Lung (tissue), 16 donors: Measurements from ENCODE around the gene IDE. TPM values are rescaled to one million over a fixed set of nuclear protein-coding genes. Genes with fewer than 3 reads are reported as not detected.

Source experiments
- ATAC-seq: fragments of 200-7000 bp; cut with Tn5 transposase; one replicate; pipeline ENCODE4 v1.9.1; 2020; ENCODE audit warnings: moderate number of reproducible peaks; ENCODE audit not compliant: insufficient read depth, low FRiP score
- DNase-seq, 3 donors: peaks; one replicate each; pipeline ENCODE4 v3.0.0-alpha.2; 2013 to 2017
- H3K27ac ChIP-seq, 2 donors: one replicate each; pipeline ENCODE4 v1.5.1; 2013; ENCODE audit warnings: mild to moderate bottlenecking in 2 of 2, moderate library complexity in 2 of 2, control low read depth in 1 of 2, inconsistent platforms in 1 of 2, low read depth in 1 of 2, low read length in 1 of 2
- H3K27me3 ChIP-seq, 3 donors: one replicate each; pipeline ENCODE4 v1.5.1; 2013; ENCODE audit warnings: low read length in 2 of 3; ENCODE audit not compliant: control insufficient read depth in 3 of 3, insufficient read depth in 3 of 3
- H3K36me3 ChIP-seq, 4 donors: one replicate each; pipeline ENCODE4 v1.5.1; 2013; ENCODE audit warnings: low read length in 4 of 4, mild to moderate bottlenecking in 1 of 4, moderate library complexity in 1 of 4; ENCODE audit not compliant: control insufficient read depth in 4 of 4, insufficient read depth in 4 of 4
- H3K4me1 ChIP-seq, 5 donors: one replicate each; pipeline ENCODE4 v1.5.1; 2013; ENCODE audit warnings: low read length in 5 of 5, mild to moderate bottlenecking in 2 of 5, moderate library complexity in 1 of 5; ENCODE audit not compliant: control insufficient read depth in 5 of 5, insufficient read depth in 5 of 5
- H3K4me3 ChIP-seq: one replicate; pipeline ENCODE4 v1.5.1; 2013; ENCODE audit warnings: mild to moderate bottlenecking, control low read depth, moderate library complexity
- H3K9ac ChIP-seq, 2 donors: one replicate each; pipeline ENCODE4 v1.5.1; 2013; ENCODE audit warnings: low read length in 2 of 2, control low read depth in 1 of 2; ENCODE audit not compliant: insufficient read depth in 1 of 2
- H3K9me3 ChIP-seq, 4 donors: one replicate each; pipeline ENCODE4 v1.5.1; 2013; ENCODE audit warnings: low read length in 3 of 4, mild to moderate bottlenecking in 1 of 4, moderate library complexity in 1 of 4; ENCODE audit not compliant: control insufficient read depth in 4 of 4, insufficient read depth in 3 of 4
- CTCF ChIP-seq: IDR thresholded peaks from 2 replicates; pipeline ENCODE4 v1.5.1; 2012; ENCODE audit warnings: mild to moderate bottlenecking; ENCODE audit errors: control extremely low read depth, extremely low read depth
- WGBS, 2 donors: extraction: QIAGEN DNeasy Blood & Tissue Kit; methylation state at CpG; one replicate each; pipeline ENCODE4 v1.1.7; 2013; 5-methylcytosine and 5-hydroxymethylcytosine counted together
- long read RNA-seq, 5 donors: transcript quantifications; one replicate each; lab custom pipeline, GENCODE V29; 2026
- polyA plus RNA-seq, 2 donors: library from polyadenylated mRNA; stranded (reverse); fragments of 200-250 nt; gene quantifications; one replicate each; pipeline ENCODE4 v1.2.1, GENCODE V29; 2013
- total RNA-seq, 2 donors: library from RNA; depleted of rRNA in 1 of 2; stranded (reverse); fragments of >200 nt in 1 of 2; gene quantifications; one replicate each; pipeline ENCODE4 v1.2.1, GENCODE V29; 2014 to 2021
- donor health status: control.
- donor health status: control.
- donor health status: Bipolar disorder and iron deficiency.
- donor health status: healthy.
- donor health status: DM: yes; HTN: yes; CAD: no.

IDE gene
- 10 to 100 TPM; 31.6 to 39.2 TPM for total RNA-seq
- polyA plus RNA-seq: 10 to 100 TPM in 1 of 2 donors, 1 to 10 TPM in 1; 9.1 to 10.4 TPM
- long read RNA-seq, donor 1: 0 reads
- long read RNA-seq, donor 2: 0 reads
- long read RNA-seq, donor 3: 0 reads
- long read RNA-seq, donor 4, full-length matches to known transcripts: 1 of 1 reads
- long read RNA-seq, donor 4, partial matches to known transcripts: 0 of 1 reads
- long read RNA-seq, donor 4, other reads (novel, unspliced or antisense): 0 of 1 reads
- long read RNA-seq, donor 5, full-length matches to known transcripts: 1 of 1 reads
- long read RNA-seq, donor 5, partial matches to known transcripts: 0 of 1 reads
- long read RNA-seq, donor 5, other reads (novel, unspliced or antisense): 0 of 1 reads

- 0 to 1% methylated on average over 80 of the region's 80 CpGs for WGBS, 2 donors
- DNase-seq (peak; percentile 86 to 90 (median 90)), ATAC-seq (peak; percentile 89)
- H3K36me3 ChIP-seq: peaks cover 0 to 3% (median 0%) of the 10 kb centered on the region in 4 donors
- H3K9me3 ChIP-seq: no peaks in the 10 kb centered on the region
- peaks cover 3 to 12% (median 9%) of the 10 kb centered on the region in 5 donors for H3K4me1 ChIP-seq
- H3K9ac ChIP-seq: peak within 1 kb of the TSS; percentile 68 to 88
- H3K4me3 ChIP-seq: peak within 1 kb of the TSS; percentile 81
- H3K27me3 ChIP-seq: no peaks in the 10 kb centered on the region
- H3K27ac ChIP-seq: peak within 1 kb of the TSS; percentile 94 to 97
- TF ChIP-seq CTCF: peak; percentile 74
These were observed at the start of gene IDE for GRCh38 chr10:92573798-92574547. Gene IDE (minus strand): TSS chr10:92574093. CDS start chr10:92574019, 74 bp downstream.

DNA sequence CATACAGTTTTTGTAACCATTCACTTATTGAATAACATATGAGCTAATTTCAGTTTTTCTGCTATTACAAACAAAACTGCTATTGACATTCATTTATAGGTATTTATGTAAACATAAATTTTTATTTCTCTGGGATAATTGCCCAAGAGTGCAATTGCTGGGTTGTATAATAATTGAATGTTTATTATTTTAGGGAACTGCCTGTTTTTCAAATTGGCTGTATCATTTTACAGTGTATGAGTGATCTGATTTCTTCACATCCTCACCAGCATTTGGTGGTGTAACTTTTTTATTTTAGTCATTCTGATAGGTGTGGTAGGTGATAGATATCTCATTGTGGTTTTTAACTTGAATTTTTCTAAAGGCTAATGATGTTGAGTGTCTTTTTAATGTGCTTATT is 45.5 kb upstream of the IDE start:
- H3K9me3 ChIP-seq: peaks cover 0 to 1% (median 0%) of the 10 kb centered on the region in 4 donors
- no peak for DNase-seq
- no peak overlapping the region for H3K27ac ChIP-seq
- H3K36me3 ChIP-seq: peaks cover 0 to 17% (median 8%) of the 10 kb centered on the region in 4 donors
- ATAC-seq: no peak
- H3K27me3 ChIP-seq: no peaks in the 10 kb centered on the region
- H3K4me1 ChIP-seq: no peaks in the 10 kb centered on the region
- no peak for TF ChIP-seq CTCF
- no peak overlapping the region for H3K4me3 ChIP-seq
- H3K9ac ChIP-seq: no peak overlapping the region

GRCh38 chr10:92615515-92615914 is 41.6 kb upstream of the IDE start:
- DNase-seq: no peak
- Histone ChIP-seq H3K4me1 (peaks cover 0 to 2% (median 0%) of the 10 kb centered on the region in 5 donors), H3K9ac (no peak overlapping the region), H3K4me3 (no peak overlapping the region), H3K27me3 (no peaks in the 10 kb centered on the region), H3K27ac (no peak overlapping the region), H3K9me3 (no peaks in the 10 kb centered on the region), H3K36me3 (peaks cover 0 to 6% (median 3%) of the 10 kb centered on the region in 4 donors)
- 96 to 97% methylated on average over 3 of the region's 3 CpGs for WGBS, 2 donors
- no peak for ATAC-seq
- no peak for TF ChIP-seq CTCF
